Cardiac muscle cell (in vitro differentiated cells and primary cell): ENCODE results near the gene OR7C1. TPM values are rescaled to one million over a fixed set of nuclear protein-coding genes. Genes with fewer than 3 reads are reported as not detected.
"Not testable (repeated sequence)": the region's sequence is repeated elsewhere in the genome, so short reads cannot be mapped to it uniquely, and the experiment has no call there.

Experiments used
- DNase-seq, 2 donors: peaks; one replicate each; pipeline versions ENCODE4 v3.0.0 to v3.0.0-alpha.2; 2010 to 2017; ENCODE audit warnings: low read depth in 1 of 2, low spot score in 1 of 2
- H3K27ac ChIP-seq: fragments of 200-600 bp; sonication (generic); 2 replicates; pipeline ENCODE4 v1.5.1; 2016
- H3K27me3 ChIP-seq: fragments of 200-600 bp; sonication (generic); 2 replicates; pipeline ENCODE4 v1.6.0; 2016; ENCODE audit warnings: control low read depth
- H3K36me3 ChIP-seq: fragments of 200-600 bp; sonication (generic); 2 replicates; pipeline ENCODE4 v1.5.1; 2016; ENCODE audit warnings: control low read depth
- H3K4me1 ChIP-seq: fragments of 200-600 bp; sonication (generic); 2 replicates; pipeline ENCODE4 v1.8.1; 2017; ENCODE audit warnings: low read depth, mild to moderate bottlenecking, mixed run types
- H3K4me3 ChIP-seq: fragments of 200-600 bp; sonication (generic); 2 replicates; pipeline ENCODE4 v1.5.1; 2016; ENCODE audit warnings: mild to moderate bottlenecking
- H3K9me3 ChIP-seq: fragments of 200-600 bp; sonication (generic); 2 replicates; pipeline ENCODE4 v1.5.1; 2017; ENCODE audit warnings: low read depth, mild to moderate bottlenecking, control low read depth
- polyA plus RNA-seq: library from polyadenylated mRNA; unstranded; fragments of >200 nt; fragmentation: Nextera tagmentation; extraction: Ambion mirVana; gene quantifications from 2 replicates; pipeline ENCODE4 v1.2.1, GENCODE V29; 2016
- total RNA-seq: library from RNA; depleted of rRNA; stranded (reverse); fragments of >200 nt; gene quantifications from 2 replicates; pipeline ENCODE4 v1.2.3, GENCODE V29; 2016
- TF ChIP-seq, protein P1 (sequence below): IDR thresholded peaks from 2 replicates; pipeline ENCODE4 v1.5.1; 2012; ENCODE audit warnings: low read depth, mild to moderate bottlenecking, low read length

OR7C1 gene
- total and polyA plus RNA-seq, 2 experiments from 2014 or later = not detected

DNA sequence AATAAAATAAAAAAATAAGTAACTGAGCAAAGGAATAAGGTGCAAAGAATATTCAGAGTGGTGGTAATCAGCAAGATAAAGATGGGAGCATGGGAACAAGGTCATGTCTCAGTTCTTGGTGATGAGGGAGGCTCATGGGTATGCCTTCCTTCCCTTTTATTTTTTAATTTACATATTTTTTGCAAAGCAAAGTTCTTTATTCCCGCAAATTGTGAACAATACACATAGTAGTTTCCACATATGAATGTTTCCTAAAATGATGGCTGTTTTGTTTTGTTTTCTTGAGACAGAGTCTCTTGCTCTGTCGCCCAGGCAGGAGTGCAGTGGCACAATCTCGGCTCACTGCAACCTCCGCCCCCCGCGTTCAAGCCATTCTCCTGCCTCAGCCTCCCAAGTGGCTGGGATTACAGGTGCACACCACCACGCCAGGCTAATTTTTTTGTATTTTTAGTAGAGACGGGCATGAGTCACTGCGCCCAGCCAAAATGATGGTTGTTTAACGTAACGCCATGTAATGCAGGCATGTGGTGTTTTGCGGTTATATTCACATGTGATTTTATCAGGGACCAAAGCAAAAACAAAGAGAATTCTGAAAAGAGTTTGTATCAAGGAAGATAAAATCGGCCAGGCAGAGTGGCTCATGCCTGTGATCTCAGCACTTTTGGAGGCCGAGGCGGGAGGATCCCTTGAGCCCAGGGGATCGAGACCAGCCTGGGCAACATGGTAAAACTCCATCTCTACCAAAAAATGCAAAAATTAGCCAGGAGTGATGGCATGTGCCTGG lies 52.2 kb downstream of the OR7C1 start:
- H3K9me3 ChIP-seq = no peaks in the 10 kb centered on the region
- no peaks in the 10 kb centered on the region for H3K36me3 ChIP-seq
- H3K4me3 ChIP-seq = no peak overlapping the region
- no peaks in the 10 kb centered on the region for H3K4me1 ChIP-seq
- no peak for DNase-seq
- TF ChIP-seq, protein P1, sequence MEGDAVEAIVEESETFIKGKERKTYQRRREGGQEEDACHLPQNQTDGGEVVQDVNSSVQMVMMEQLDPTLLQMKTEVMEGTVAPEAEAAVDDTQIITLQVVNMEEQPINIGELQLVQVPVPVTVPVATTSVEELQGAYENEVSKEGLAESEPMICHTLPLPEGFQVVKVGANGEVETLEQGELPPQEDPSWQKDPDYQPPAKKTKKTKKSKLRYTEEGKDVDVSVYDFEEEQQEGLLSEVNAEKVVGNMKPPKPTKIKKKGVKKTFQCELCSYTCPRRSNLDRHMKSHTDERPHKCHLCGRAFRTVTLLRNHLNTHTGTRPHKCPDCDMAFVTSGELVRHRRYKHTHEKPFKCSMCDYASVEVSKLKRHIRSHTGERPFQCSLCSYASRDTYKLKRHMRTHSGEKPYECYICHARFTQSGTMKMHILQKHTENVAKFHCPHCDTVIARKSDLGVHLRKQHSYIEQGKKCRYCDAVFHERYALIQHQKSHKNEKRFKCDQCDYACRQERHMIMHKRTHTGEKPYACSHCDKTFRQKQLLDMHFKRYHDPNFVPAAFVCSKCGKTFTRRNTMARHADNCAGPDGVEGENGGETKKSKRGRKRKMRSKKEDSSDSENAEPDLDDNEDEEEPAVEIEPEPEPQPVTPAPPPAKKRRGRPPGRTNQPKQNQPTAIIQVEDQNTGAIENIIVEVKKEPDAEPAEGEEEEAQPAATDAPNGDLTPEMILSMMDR = no peak
- H3K27me3 ChIP-seq = no peaks in the 10 kb centered on the region
- H3K27ac ChIP-seq = no peak overlapping the region

- not testable (repeated sequence) for H3K27ac ChIP-seq, H3K4me3 ChIP-seq, H3K36me3 ChIP-seq, H3K27me3 ChIP-seq, H3K9me3 ChIP-seq, H3K4me1 ChIP-seq, DNase-seq
These were observed 53.1 kb downstream of the OR7C1 start for GRCh38 chr19:14781713-14782536.

- H3K27me3 ChIP-seq = peaks cover 15% of the 10 kb centered on the region
- H3K9me3 ChIP-seq, H3K36me3 ChIP-seq, DNase-seq, H3K4me3 ChIP-seq, H3K27ac ChIP-seq, H3K4me1 ChIP-seq: not testable (repeated sequence)
These were observed 54.3 kb downstream of the OR7C1 start for GRCh38 chr19:14780622-14781225.

- no peaks in the 10 kb centered on the region for H3K4me1 ChIP-seq
- H3K4me3 ChIP-seq = no peak overlapping the region
- H3K36me3 ChIP-seq = no peaks in the 10 kb centered on the region
- H3K27ac ChIP-seq = no peak overlapping the region
- H3K9me3 ChIP-seq = no peaks in the 10 kb centered on the region
- peaks cover 23% of the 10 kb centered on the region for H3K27me3 ChIP-seq
- no peak for DNase-seq
- TF ChIP-seq, protein P1 = no peak
These were observed 55.8 kb downstream of the OR7C1 start for GRCh38 chr19:14779151-14779550.

GRCh38 chr19:14778110-14778845 lies 56.7 kb downstream of the OR7C1 start, which contains the start of gene ADGRE2:
TSS of gene ADGRE2 (minus strand) at chr19:14778560. CDS start at chr19:14776756, 1,804 bp downstream.
- not testable (repeated sequence) for H3K36me3 ChIP-seq, DNase-seq, H3K9me3 ChIP-seq, H3K4me3 ChIP-seq, H3K27ac ChIP-seq, H3K4me1 ChIP-seq
- peaks cover 23% of the 10 kb centered on the region for H3K27me3 ChIP-seq

DNA sequence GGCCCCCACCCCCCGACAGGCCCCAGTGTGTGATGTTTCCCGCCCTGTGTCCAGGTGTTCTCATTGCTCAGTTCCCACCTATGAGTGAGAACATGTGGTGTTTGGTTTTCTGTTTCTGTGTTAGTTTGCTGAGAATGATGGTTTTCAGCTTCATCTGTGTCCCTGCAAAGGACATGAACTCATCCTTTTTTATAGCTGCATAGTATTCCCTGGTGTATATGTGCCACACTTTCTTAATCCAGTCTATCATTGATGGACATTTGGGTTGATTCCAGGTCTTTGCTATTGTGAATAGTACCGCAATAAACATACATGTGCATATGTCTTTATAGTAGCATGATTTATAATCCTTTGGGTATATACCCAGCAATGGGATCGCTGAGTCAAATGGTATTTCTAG lies 57.3 kb downstream of the OR7C1 start:
- H3K4me3 ChIP-seq, DNase-seq: not testable (repeated sequence)

DNA sequence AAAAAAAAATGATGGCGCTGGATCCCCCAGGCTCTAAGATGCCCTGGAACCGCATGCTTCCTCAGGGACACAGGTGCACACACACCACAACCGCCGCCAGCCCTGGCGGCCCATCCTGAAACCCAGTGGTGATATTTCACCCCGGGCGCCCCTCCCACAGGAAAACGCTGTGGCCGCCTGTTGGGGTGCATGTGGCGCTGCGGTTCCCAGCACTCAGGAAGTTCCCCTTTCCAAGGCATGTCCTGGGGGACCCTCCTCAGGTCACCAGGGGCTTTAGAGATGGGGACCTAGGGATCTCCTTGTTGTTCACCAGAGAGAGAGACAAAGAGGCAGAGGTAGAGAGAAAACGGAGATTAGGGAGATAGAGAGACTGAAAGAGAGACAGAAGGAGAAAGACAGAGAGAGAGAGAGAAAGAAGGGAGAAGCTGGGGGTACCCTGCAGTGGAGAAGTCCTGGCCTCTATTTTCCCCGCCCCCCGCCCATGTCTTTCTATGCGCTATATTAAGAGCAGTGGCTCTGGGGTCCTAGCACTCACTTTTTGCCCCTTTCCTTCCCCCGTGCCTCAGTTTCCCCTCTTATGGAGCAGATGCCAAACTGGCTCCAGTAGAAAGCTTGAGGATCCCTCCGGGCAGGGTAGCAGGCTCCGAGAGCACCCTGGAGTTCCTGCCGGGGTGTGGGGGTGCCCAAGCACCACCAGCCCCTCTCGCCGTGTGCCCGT lies 59.0 kb downstream of the OR7C1 start:
- H3K4me3 ChIP-seq = no peak overlapping the region
- H3K36me3 ChIP-seq = no peaks in the 10 kb centered on the region
- TF ChIP-seq, protein P1 = peak; percentile 13
- DNase-seq = no peak
- H3K9me3 ChIP-seq = no peaks in the 10 kb centered on the region
- H3K27me3 ChIP-seq = peaks cover 23% of the 10 kb centered on the region
- no peak overlapping the region for H3K27ac ChIP-seq
- H3K4me1 ChIP-seq = no peaks in the 10 kb centered on the region

More for the DNA sequence above, 57.3 kb downstream of the OR7C1 start:
- H3K27me3 ChIP-seq = peaks cover 23% of the 10 kb centered on the region
- H3K4me1 ChIP-seq, H3K9me3 ChIP-seq, H3K36me3 ChIP-seq, H3K27ac ChIP-seq: not testable (repeated sequence)

DNA sequence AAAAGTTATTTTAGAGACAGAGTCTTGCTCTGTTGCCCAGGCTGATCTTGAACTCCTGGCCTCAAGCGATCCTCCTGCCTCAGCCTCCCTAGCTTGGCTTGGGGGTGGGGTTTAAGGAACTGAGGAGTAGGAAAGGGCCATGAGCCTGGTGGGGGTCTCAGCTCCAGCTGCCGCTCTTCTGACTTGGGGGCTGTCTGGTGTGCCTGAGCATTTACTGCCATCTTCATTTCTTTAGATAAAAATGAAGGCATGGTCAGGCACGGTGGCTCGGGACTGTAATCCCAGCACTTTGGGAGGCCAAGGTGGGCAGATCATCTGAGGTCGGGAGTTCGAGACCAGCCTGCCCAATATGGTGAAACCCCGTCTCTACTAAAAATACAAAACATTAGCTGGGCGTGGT lies 59.7 kb downstream of the OR7C1 start:
- not testable (repeated sequence) for H3K36me3 ChIP-seq, DNase-seq, H3K9me3 ChIP-seq, H3K4me3 ChIP-seq, H3K4me1 ChIP-seq, H3K27ac ChIP-seq
- H3K27me3 ChIP-seq = peaks cover 23% of the 10 kb centered on the region
